GM23248 (cell line): ENCODE data around the gene DHRS12.

Experiments used
- EZH2 ChIP-seq: fragments of 200-600 bp; sonication (generic); IDR thresholded peaks from 2 replicates; pipeline ENCODE4 v1.6.1; 2018; ENCODE audit warnings: antibody characterized with exemption, mild to moderate bottlenecking; ENCODE audit not compliant: insufficient read depth, poor library complexity, severe bottlenecking
- EZH2phosphoT487 ChIP-seq: fragments of 200-600 bp; sonication (generic); IDR thresholded peaks from 2 replicates; pipeline ENCODE4 v1.6.1; 2018; ENCODE audit warnings: antibody characterized with exemption, moderate library complexity, mild to moderate bottlenecking, low read depth; ENCODE audit not compliant: insufficient read depth

DNA sequence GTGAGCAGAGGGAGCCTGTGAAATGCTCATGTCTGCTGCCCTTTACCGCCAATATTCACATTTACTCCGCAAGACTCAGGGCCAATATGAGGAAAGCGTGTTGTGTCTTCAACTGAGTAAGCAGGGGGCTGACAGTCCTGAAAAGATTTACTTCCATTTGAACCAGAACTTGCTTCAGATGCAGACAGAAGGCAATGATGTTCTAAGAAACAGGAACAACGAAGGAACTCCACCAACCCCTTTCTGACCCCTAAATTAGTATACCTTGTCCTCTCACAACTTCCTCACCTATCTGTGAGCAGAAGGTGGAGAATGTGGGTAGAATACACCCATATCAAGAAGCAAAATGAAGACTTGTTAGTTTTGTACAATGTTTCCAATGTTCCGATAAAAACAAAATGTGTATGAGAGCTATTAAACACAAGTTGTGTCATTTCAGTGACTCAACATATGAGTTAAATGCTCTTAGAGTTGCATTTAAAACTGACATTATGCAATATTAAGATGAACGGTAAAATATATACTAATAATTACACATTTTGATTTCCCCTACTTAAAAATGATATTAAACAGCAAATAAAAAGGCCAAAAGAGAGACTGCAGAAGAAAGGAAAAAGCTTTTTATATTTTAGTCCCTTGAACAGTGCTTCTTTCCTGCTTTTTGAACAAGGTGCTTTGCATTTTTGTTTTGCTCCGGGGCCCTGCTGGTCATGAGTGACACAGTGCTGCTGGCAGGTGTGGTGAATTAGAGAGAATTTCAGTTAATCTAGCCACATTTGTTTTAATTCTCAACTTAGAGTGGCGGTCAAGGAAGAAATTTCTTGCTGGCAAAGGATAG is 25.0 kb upstream of the DHRS12 start:
- TF ChIP-seq EZH2 (no peak), EZH2phosphoT487 (no peak)
